GM12878 (cell line): Measurements from ENCODE around the gene ADAMTS7.
"Not testable (repeated sequence)": the region's sequence is repeated elsewhere in the genome, so short reads cannot be mapped to it uniquely, and the experiment has no call there.

Experiments used
- BHLHE40 ChIP-seq, 2 experiments: fragments of 450-650 bp in 1 of 2; IDR thresholded peaks; 2 replicates each; pipeline ENCODE4 v1.6.1; 2011 to 2017; ENCODE audit warnings: low read depth in 2 of 2, borderline replicate concordance in 1 of 2, improper control_type of control experiment in 1 of 2, low read length in 1 of 2, mild to moderate bottlenecking in 1 of 2
- EP300 ChIP-seq, 2 experiments: fragments of 150-350 bp in 1 of 2; IDR thresholded peaks; 2 replicates each; pipeline ENCODE4 v1.6.1; 2011 to 2012; ENCODE audit warnings: low read depth in 2 of 2, low read length in 2 of 2, borderline replicate concordance in 1 of 2, improper control_type of control experiment in 1 of 2, inconsistent platforms in 1 of 2; ENCODE audit not compliant: control insufficient read depth in 1 of 2
- EZH2 ChIP-seq: IDR thresholded peaks from 2 replicates; pipeline ENCODE4 v1.6.1; 2012; ENCODE audit warnings: low read depth, mild to moderate bottlenecking, control low read depth, inconsistent platforms, low read length, borderline replicate concordance; ENCODE audit not compliant: control insufficient read depth
- MEF2A ChIP-seq: IDR thresholded peaks from 2 replicates; pipeline ENCODE4 v1.6.1; 2011; ENCODE audit warnings: low read depth, mild to moderate bottlenecking, low read length, moderate library complexity; ENCODE audit not compliant: insufficient read depth
- POLR2AphosphoS5 ChIP-seq: IDR thresholded peaks from 2 replicates; pipeline ENCODE4 v1.6.1; 2011; ENCODE audit warnings: mild to moderate bottlenecking, low read length, inconsistent platforms
- TAF1 ChIP-seq: IDR thresholded peaks from 2 replicates; pipeline ENCODE4 v1.6.1; 2011; ENCODE audit warnings: mild to moderate bottlenecking, low read depth, low read length, borderline replicate concordance
- WRNIP1 ChIP-seq: IDR thresholded peaks from 2 replicates; pipeline ENCODE4 v1.6.1; 2011; ENCODE audit warnings: low read depth, low read length, improper control_type of control experiment, borderline replicate concordance
- ZSCAN29 ChIP-seq: fragments of 450-650 bp; IDR thresholded peaks from 2 replicates; pipeline ENCODE4 v1.6.1; 2017; ENCODE audit warnings: mild to moderate bottlenecking, moderate library complexity
- TF ChIP-seq, protein P1 (sequence below), 3 experiments: IDR thresholded peaks in 2 of 3; conservative IDR thresholded peaks in 1 of 3; 2 replicates each; pipeline ENCODE4 v1.5.1; 2011; ENCODE audit warnings: low read depth in 3 of 3, low read length in 3 of 3, mild to moderate bottlenecking in 3 of 3, control low read depth in 2 of 3, moderate library complexity in 2 of 3, inconsistent platforms in 1 of 3, mixed read lengths in 1 of 3; ENCODE audit not compliant: control insufficient read depth in 2 of 3, insufficient read depth in 1 of 3; ENCODE audit errors: extremely low read depth in 1 of 3
- TF ChIP-seq, protein P2 (sequence below): fragments of 450-650 bp; IDR thresholded peaks from 2 replicates; pipeline ENCODE4 v1.6.1; 2014; ENCODE audit warnings: mild to moderate bottlenecking

- not testable (repeated sequence) for TF ChIP-seq WRNIP1; EZH2; MEF2A; ZSCAN29; BHLHE40 (IDR thresholded peaks at IDR 0.05; ENCODE audit: borderline replicate concordance in 1 of 2, low read depth in 2 of 2, low read length in 1 of 2); TAF1; EP300 (IDR thresholded peaks at IDR 0.05; ENCODE audit: borderline replicate concordance in 1 of 2, control insufficient read depth in 1 of 2, low read depth in 2 of 2, low read length in 2 of 2); POLR2AphosphoS5
- TF ChIP-seq, protein P1, sequence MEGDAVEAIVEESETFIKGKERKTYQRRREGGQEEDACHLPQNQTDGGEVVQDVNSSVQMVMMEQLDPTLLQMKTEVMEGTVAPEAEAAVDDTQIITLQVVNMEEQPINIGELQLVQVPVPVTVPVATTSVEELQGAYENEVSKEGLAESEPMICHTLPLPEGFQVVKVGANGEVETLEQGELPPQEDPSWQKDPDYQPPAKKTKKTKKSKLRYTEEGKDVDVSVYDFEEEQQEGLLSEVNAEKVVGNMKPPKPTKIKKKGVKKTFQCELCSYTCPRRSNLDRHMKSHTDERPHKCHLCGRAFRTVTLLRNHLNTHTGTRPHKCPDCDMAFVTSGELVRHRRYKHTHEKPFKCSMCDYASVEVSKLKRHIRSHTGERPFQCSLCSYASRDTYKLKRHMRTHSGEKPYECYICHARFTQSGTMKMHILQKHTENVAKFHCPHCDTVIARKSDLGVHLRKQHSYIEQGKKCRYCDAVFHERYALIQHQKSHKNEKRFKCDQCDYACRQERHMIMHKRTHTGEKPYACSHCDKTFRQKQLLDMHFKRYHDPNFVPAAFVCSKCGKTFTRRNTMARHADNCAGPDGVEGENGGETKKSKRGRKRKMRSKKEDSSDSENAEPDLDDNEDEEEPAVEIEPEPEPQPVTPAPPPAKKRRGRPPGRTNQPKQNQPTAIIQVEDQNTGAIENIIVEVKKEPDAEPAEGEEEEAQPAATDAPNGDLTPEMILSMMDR (IDR thresholded peaks at IDR 0.05 in 2 of 3, conservative IDR thresholded peaks at IDR 0.05 in 1 of 3; ENCODE audit: control insufficient read depth in 2 of 3, extremely low read depth in 1 of 3, insufficient read depth in 1 of 3, low read depth in 3 of 3, low read length in 3 of 3): not testable (repeated sequence)
- TF ChIP-seq, protein P2, sequence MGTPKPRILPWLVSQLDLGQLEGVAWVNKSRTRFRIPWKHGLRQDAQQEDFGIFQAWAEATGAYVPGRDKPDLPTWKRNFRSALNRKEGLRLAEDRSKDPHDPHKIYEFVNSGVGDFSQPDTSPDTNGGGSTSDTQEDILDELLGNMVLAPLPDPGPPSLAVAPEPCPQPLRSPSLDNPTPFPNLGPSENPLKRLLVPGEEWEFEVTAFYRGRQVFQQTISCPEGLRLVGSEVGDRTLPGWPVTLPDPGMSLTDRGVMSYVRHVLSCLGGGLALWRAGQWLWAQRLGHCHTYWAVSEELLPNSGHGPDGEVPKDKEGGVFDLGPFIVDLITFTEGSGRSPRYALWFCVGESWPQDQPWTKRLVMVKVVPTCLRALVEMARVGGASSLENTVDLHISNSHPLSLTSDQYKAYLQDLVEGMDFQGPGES: not testable (repeated sequence)
These were observed 63.4 kb downstream of the ADAMTS7 start for GRCh38 chr15:78747877-78748276.
